ENCODE measurements around the gene TWIST2.

Gene TWIST2

GRCh38 chr2:238841542-238842164 is 6.2 kb upstream of the TWIST2 start:
- no peaks in the 10 kb centered on the region for H3K36me3 ChIP-seq (ENCODE audit: insufficient read depth, low read length)
- H3K27me3 ChIP-seq (ENCODE audit: insufficient read depth, low read length), result no peaks in the 10 kb centered on the region
- no peaks in the 10 kb centered on the region for H3K9me3 ChIP-seq (ENCODE audit: low read length)
- H3K9me2 ChIP-seq (ENCODE audit: low read depth, low read length), result no peaks in the 10 kb centered on the region
- no peak overlapping the region for H3K9ac ChIP-seq (ENCODE audit: low read length)
- H3K27ac ChIP-seq (ENCODE audit: low read depth, low read length, poor library complexity, severe bottlenecking), result no peak overlapping the region
- no peaks in the 10 kb centered on the region for H3K79me2 ChIP-seq (ENCODE audit: insufficient read depth, low read length)
- H3K4me1 ChIP-seq (ENCODE audit: insufficient read depth, low read length, severe bottlenecking), result no peaks in the 10 kb centered on the region
- no peaks in the 10 kb centered on the region for H3F3A ChIP-seq (ENCODE audit: insufficient read depth, low read length)
- no peak overlapping the region for H2AFZ ChIP-seq (ENCODE audit: low read length)
- no peak overlapping the region for H3K4me3 ChIP-seq (ENCODE audit: low read depth, low read length, poor library complexity, severe bottlenecking)
- no peak for TF ChIP-seq EZH2 (IDR thresholded peaks at IDR 0.05; ENCODE audit: borderline replicate concordance, low read length)
- TF ChIP-seq CTCF (IDR thresholded peaks at IDR 0.05; ENCODE audit: low read length), result no peak
- no peaks in the 10 kb centered on the region for H4K20me1 ChIP-seq (ENCODE audit: insufficient read depth, low read length)
- no peak overlapping the region for H3K4me2 ChIP-seq (ENCODE audit: low read length)

GRCh38 chr2:238843476-238843875 is 4.4 kb upstream of the TWIST2 start:
- TF ChIP-seq EZH2 (IDR thresholded peaks at IDR 0.05; ENCODE audit: borderline replicate concordance, low read length) (no peak), CTCF (IDR thresholded peaks at IDR 0.05; ENCODE audit: low read length) (no peak)
- H3K27me3 ChIP-seq (ENCODE audit: insufficient read depth, low read length), result no peaks in the 10 kb centered on the region
- H3K9me3 ChIP-seq (ENCODE audit: low read length), result no peaks in the 10 kb centered on the region
- no peaks in the 10 kb centered on the region for H3K36me3 ChIP-seq (ENCODE audit: insufficient read depth, low read length)
- H3K4me1 ChIP-seq (ENCODE audit: insufficient read depth, low read length, severe bottlenecking), result no peaks in the 10 kb centered on the region
- H3K9me2 ChIP-seq (ENCODE audit: low read depth, low read length), result no peaks in the 10 kb centered on the region
- H3K4me2 ChIP-seq (ENCODE audit: low read length), result no peak overlapping the region
- no peak overlapping the region for H2AFZ ChIP-seq (ENCODE audit: low read length)
- no peaks in the 10 kb centered on the region for H3F3A ChIP-seq (ENCODE audit: insufficient read depth, low read length)
- no peaks in the 10 kb centered on the region for H3K79me2 ChIP-seq (ENCODE audit: insufficient read depth, low read length)
- H3K4me3 ChIP-seq (ENCODE audit: low read depth, low read length, poor library complexity, severe bottlenecking), result no peak overlapping the region
- H3K9ac ChIP-seq (ENCODE audit: low read length), result no peak overlapping the region
- no peaks in the 10 kb centered on the region for H4K20me1 ChIP-seq (ENCODE audit: insufficient read depth, low read length)
- H3K27ac ChIP-seq (ENCODE audit: low read depth, low read length, poor library complexity, severe bottlenecking), result no peak overlapping the region

GRCh38 chr2:238845583-238846377 is 2.1 kb upstream of the TWIST2 start:
- no peak overlapping the region for H2AFZ ChIP-seq (ENCODE audit: low read length)
- no peaks in the 10 kb centered on the region for H3K27me3 ChIP-seq (ENCODE audit: insufficient read depth, low read length)
- no peaks in the 10 kb centered on the region for H3F3A ChIP-seq (ENCODE audit: insufficient read depth, low read length)
- no peaks in the 10 kb centered on the region for H3K4me1 ChIP-seq (ENCODE audit: insufficient read depth, low read length, severe bottlenecking)
- TF ChIP-seq EZH2 (IDR thresholded peaks at IDR 0.05; ENCODE audit: borderline replicate concordance, low read length), result no peak
- TF ChIP-seq CTCF (IDR thresholded peaks at IDR 0.05; ENCODE audit: low read length), result no peak
- H4K20me1 ChIP-seq (ENCODE audit: insufficient read depth, low read length), result no peaks in the 10 kb centered on the region
- H3K36me3 ChIP-seq (ENCODE audit: insufficient read depth, low read length), result no peaks in the 10 kb centered on the region
- H3K27ac ChIP-seq (ENCODE audit: low read depth, low read length, poor library complexity, severe bottlenecking), result no peak overlapping the region
- no peak overlapping the region for H3K4me3 ChIP-seq (ENCODE audit: low read depth, low read length, poor library complexity, severe bottlenecking)
- no peaks in the 10 kb centered on the region for H3K79me2 ChIP-seq (ENCODE audit: insufficient read depth, low read length)
- H3K9ac ChIP-seq (ENCODE audit: low read length), result no peak overlapping the region
- no peaks in the 10 kb centered on the region for H3K9me3 ChIP-seq (ENCODE audit: low read length)
- H3K4me2 ChIP-seq (ENCODE audit: low read length), result no peak overlapping the region
- H3K9me2 ChIP-seq (ENCODE audit: low read depth, low read length), result no peaks in the 10 kb centered on the region

Measured in OCI-LY1 (cell line).